ENCODE results near the gene OR2H1. TPM values are rescaled to one million over a fixed set of nuclear protein-coding genes. Genes with fewer than 3 reads are reported as not detected.

OR2H1 gene
- polyA plus RNA-seq, 1 experiment: not detected

DNA sequence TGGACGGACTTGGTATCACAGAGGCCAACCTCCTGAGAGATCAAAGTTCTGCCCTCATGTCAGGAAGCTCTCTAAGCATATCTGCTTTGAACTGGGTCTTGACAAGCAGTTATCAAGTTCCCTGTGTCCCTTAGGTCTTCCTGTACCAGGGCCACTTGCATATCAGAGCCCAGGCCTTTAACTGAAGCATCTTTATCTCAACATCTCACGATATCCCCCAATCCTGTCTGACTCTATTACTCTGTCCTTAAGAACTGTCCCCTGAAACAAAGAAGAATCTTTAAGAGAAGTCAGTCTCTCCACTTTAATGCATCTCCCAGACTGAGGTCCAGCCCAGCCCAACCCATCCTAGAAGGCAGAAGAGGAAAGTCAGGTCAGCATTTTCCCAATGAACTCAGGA lies 22.6 kb downstream of the OR2H1 start:
- Histone ChIP-seq H3K36me3 (ENCODE audit: control insufficient read depth, insufficient read depth, low read length) (no peaks in the 10 kb centered on the region), H3K27me3 (ENCODE audit: control insufficient read depth, insufficient read depth, low read length) (no peaks in the 10 kb centered on the region), H3K4me3 (ENCODE audit: low read depth, low read length) (no peak overlapping the region)
- POLR2A ChIA-PET: no interaction called here
- no peak for DNase-seq (ENCODE audit: low read depth)
- CTCF ChIA-PET: no interaction called here
- no peak for TF ChIP-seq CTCF (IDR thresholded peaks at IDR 0.05; ENCODE audit: insufficient read depth, low read depth, low read length)

- ChIA-PET CTCF (no interaction called here), POLR2A (no interaction called here)
- no peak for TF ChIP-seq CTCF (IDR thresholded peaks at IDR 0.05; ENCODE audit: insufficient read depth, low read depth, low read length)
- Histone ChIP-seq H3K36me3 (ENCODE audit: control insufficient read depth, insufficient read depth, low read length) (no peaks in the 10 kb centered on the region), H3K27me3 (ENCODE audit: control insufficient read depth, insufficient read depth, low read length) (no peaks in the 10 kb centered on the region), H3K4me3 (ENCODE audit: low read depth, low read length) (no peak overlapping the region)
- no peak for DNase-seq (ENCODE audit: low read depth)
Observed at GRCh38 chr6:29483186-29483585, 26.2 kb downstream of the OR2H1 start.

DNA sequence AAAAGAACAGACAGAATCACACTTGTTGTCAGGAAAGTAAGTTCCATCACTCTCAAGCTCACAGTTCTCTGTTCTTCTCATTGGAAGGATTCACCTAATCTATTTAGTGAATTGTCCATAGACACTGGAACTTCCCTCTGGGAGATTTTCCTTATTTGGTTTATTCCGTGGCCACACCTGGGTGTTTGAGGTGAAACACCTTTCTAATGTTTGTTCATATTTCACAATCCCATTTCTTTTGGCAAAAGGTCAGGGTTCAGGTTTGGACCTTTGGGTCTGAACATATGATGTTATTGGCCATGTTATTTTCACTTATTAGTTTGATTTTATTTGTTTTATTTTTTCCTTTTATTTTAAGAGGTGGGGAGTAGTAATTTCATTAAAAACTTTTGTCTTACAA lies 26.8 kb downstream of the OR2H1 start:
- no peaks in the 10 kb centered on the region for H3K36me3 ChIP-seq (ENCODE audit: control insufficient read depth, insufficient read depth, low read length)
- POLR2A ChIA-PET: no interaction called here
- CTCF ChIA-PET: no interaction called here
- TF ChIP-seq CTCF (IDR thresholded peaks at IDR 0.05; ENCODE audit: insufficient read depth, low read depth, low read length): no peak
- H3K27me3 ChIP-seq (ENCODE audit: control insufficient read depth, insufficient read depth, low read length): no peaks in the 10 kb centered on the region
- H3K4me3 ChIP-seq (ENCODE audit: low read depth, low read length): no peak overlapping the region
- no peak for DNase-seq (ENCODE audit: low read depth)

DNA sequence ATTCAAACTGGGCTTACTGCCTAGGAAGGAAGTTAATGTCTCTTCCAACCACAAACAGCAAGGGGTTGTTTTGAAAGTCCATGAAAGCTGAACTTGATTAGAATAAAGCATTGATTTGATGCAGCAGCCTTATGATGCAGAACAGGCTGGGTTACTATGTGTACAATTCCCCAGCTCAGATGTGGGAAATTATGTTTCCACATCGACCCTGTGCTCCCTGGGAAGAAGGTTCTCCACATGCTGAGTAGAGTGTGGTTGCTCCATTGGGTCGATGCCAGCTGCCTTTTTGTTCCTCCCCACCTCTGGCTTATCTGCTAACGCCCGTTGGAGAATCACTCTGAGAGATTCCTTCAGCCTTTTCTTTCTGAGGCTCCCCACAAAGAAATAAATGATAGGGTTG lies 29.6 kb downstream of the OR2H1 start:
- CTCF ChIA-PET: no interaction called here
- Histone ChIP-seq H3K4me3 (ENCODE audit: low read depth, low read length) (no peak overlapping the region), H3K27me3 (ENCODE audit: control insufficient read depth, insufficient read depth, low read length) (no peaks in the 10 kb centered on the region), H3K36me3 (ENCODE audit: control insufficient read depth, insufficient read depth, low read length) (no peaks in the 10 kb centered on the region)
- TF ChIP-seq CTCF (IDR thresholded peaks at IDR 0.05; ENCODE audit: insufficient read depth, low read depth, low read length): no peak
- DNase-seq (ENCODE audit: low read depth): no peak
- POLR2A ChIA-PET: no interaction called here

GRCh38 chr6:29487131-29487530 lies 30.2 kb downstream of the OR2H1 start:
- ChIA-PET POLR2A (no interaction called here), CTCF (no interaction called here)
- no peak overlapping the region for H3K4me3 ChIP-seq (ENCODE audit: low read depth, low read length)
- no peaks in the 10 kb centered on the region for H3K27me3 ChIP-seq (ENCODE audit: control insufficient read depth, insufficient read depth, low read length)
- no peaks in the 10 kb centered on the region for H3K36me3 ChIP-seq (ENCODE audit: control insufficient read depth, insufficient read depth, low read length)
- DNase-seq (ENCODE audit: low read depth): no peak
- no peak for TF ChIP-seq CTCF (IDR thresholded peaks at IDR 0.05; ENCODE audit: insufficient read depth, low read depth, low read length)
